K562 (cell line): ENCODE results near the gene POMT1. TPM values are rescaled to one million over a fixed set of nuclear protein-coding genes. Genes with fewer than 3 reads are reported as not detected.

ENCODE experiments used
- ATAC-seq: fragments of 200-7000 bp; cut with Tn5 transposase; 3 replicates; pipeline ENCODE4 v1.9.1; 2020; ENCODE audit warnings: moderate library complexity
- BruUV-seq: library from RNA; stranded (reverse); fragments of 400-500 nt; replicated peaks from 2 replicates; lab custom pipeline; 2021; lab: Mats Ljungman, UMichigan
- CTCF ChIA-PET: fragments of 300-600 bp; formaldehyde crosslinking; extraction: SDS; loops from one replicate; lab custom pipeline; 2021; ENCODE audit warnings: low intra/inter-chr PET ratio; lab: Yijun Ruan, JAX
- POLR2A ChIA-PET: fragments of 300-600, 350-650 bp; sonication (Branson Sonifier 250); formaldehyde crosslinking; extraction: SDS; loops from one replicate; lab custom pipeline; 2021; ENCODE audit warnings: antibody characterized with exemption, inconsistent platforms; lab: Yijun Ruan, JAX
- DNase-seq, 4 experiments: peaks; one replicate each; pipeline versions ENCODE4 v3.0.0 to v3.0.0-alpha.2; 2011 to 2018; ENCODE audit warnings: low spot score in 3 of 4, mixed read lengths in 3 of 4; ENCODE audit errors: extremely low read depth in 1 of 4
- FAIRE-seq: peaks from 2 replicates; lab custom pipeline; 2011; peaks lifted over from hg19 to GRCh38; lab: Jason Lieb, UNC
- H2AFZ ChIP-seq: 2 replicates; pipeline ENCODE4 v1.6.0; 2011; ENCODE audit warnings: low read depth, low read length, control low read depth, inconsistent platforms
- H3K27ac ChIP-seq: fragments of 200-600 bp; 3 replicates; pipeline ENCODE4 v1.8.0; 2011; ENCODE audit warnings: low read depth, mild to moderate bottlenecking, control low read depth, inconsistent platforms, low read length, moderate library complexity, mixed read lengths; ENCODE audit errors: extremely low read depth
- H3K27me3 ChIP-seq, 2 experiments: fragments of 300-600 bp in 1 of 2; 2 replicates in 1 of 2; 3 replicates in 1 of 2; pipeline versions ENCODE4 v1.6.0 to v1.8.0; 2011; ENCODE audit warnings: inconsistent platforms in 2 of 2, low read length in 2 of 2, mild to moderate bottlenecking in 1 of 2, mixed read lengths in 1 of 2, moderate library complexity in 1 of 2; ENCODE audit not compliant: control insufficient read depth in 2 of 2, insufficient read depth in 2 of 2
- H3K36me3 ChIP-seq: fragments of 300-600 bp; 3 replicates; pipeline ENCODE4 v1.8.0; 2011; ENCODE audit warnings: mild to moderate bottlenecking, low read length, inconsistent platforms; ENCODE audit not compliant: control insufficient read depth, insufficient read depth
- H3K4me1 ChIP-seq, 2 experiments: fragments of 200-600 bp in 1 of 2; replicated peaks in 1 of 2; 2 replicates in 1 of 2; 3 replicates in 1 of 2; pipeline versions ENCODE4 v1.5.1 to v1.8.0; 2011; ENCODE audit warnings: inconsistent platforms in 2 of 2, low read length in 2 of 2, mild to moderate bottlenecking in 1 of 2, mixed read lengths in 1 of 2, moderate library complexity in 1 of 2; ENCODE audit not compliant: control insufficient read depth in 2 of 2, insufficient read depth in 2 of 2
- H3K4me2 ChIP-seq: 2 replicates; pipeline ENCODE4 v1.6.1; 2011; ENCODE audit warnings: low read length, control low read depth, inconsistent platforms, mixed read lengths; ENCODE audit not compliant: insufficient read depth
- H3K4me3 ChIP-seq: fragments of 200-600 bp; sonication (generic), shearing (Covaris generic); 2 replicates; pipeline ENCODE4 v1.5.1; 2016; ENCODE audit warnings: control low read depth, inconsistent platforms
- H3K79me2 ChIP-seq: fragments of 200-600 bp; 3 replicates; pipeline ENCODE4 v1.8.0; 2011; ENCODE audit warnings: low read length, inconsistent platforms; ENCODE audit not compliant: control insufficient read depth, insufficient read depth
- H3K9ac ChIP-seq, 2 experiments: 2 replicates each; pipeline versions ENCODE4 v1.6.0 to v1.6.1; 2011; ENCODE audit warnings: low read depth in 2 of 2, low read length in 2 of 2, control low read depth in 1 of 2, inconsistent platforms in 1 of 2, mild to moderate bottlenecking in 1 of 2, mixed read lengths in 1 of 2; ENCODE audit not compliant: insufficient read depth in 1 of 2
- H3K9me1 ChIP-seq: one replicate; pipeline ENCODE4 v1.6.0; 2011; ENCODE audit warnings: inconsistent platforms, mild to moderate bottlenecking, low read length, moderate library complexity; ENCODE audit not compliant: control insufficient read depth, insufficient read depth
- H3K9me3 ChIP-seq: replicated peaks from 2 replicates; pipeline ENCODE4 v1.5.1; 2011; ENCODE audit warnings: low read depth, low read length, inconsistent platforms; ENCODE audit not compliant: control insufficient read depth, insufficient read depth
- H4K20me1 ChIP-seq: replicated peaks from 2 replicates; pipeline ENCODE4 v1.6.1; 2011; ENCODE audit warnings: low read length, inconsistent platforms, mixed read lengths; ENCODE audit not compliant: control insufficient read depth, insufficient read depth
- CAMTA2 ChIP-seq: fragments of 250-450 bp; sonication (Bioruptor Pico); conservative IDR thresholded peaks from 2 replicates; pipeline ENCODE4 v1.5.1; 2022
- EZH2 ChIP-seq: IDR thresholded peaks from 2 replicates; pipeline ENCODE4 v1.6.1; 2012; ENCODE audit warnings: low read depth, mild to moderate bottlenecking, inconsistent platforms, low read length, borderline replicate concordance
- LEF1 ChIP-seq: fragments of 450-650 bp; IDR thresholded peaks from 2 replicates; pipeline ENCODE4 v1.6.1; 2016; ENCODE audit warnings: mild to moderate bottlenecking
- NFXL1 ChIP-seq: fragments of 450-650 bp; formaldehyde crosslinking; IDR thresholded peaks from 2 replicates; pipeline ENCODE4 v1.4.0; 2021; ENCODE audit warnings: mild to moderate bottlenecking
- POU5F1 ChIP-seq: fragments of 150-350 bp; IDR thresholded peaks from 2 replicates; pipeline ENCODE4 v1.6.1; 2014; ENCODE audit warnings: borderline replicate concordance, low read length, low read depth, mild to moderate bottlenecking; ENCODE audit not compliant: partially characterized antibody
- PTRF ChIP-seq: fragments of 450-650 bp; IDR thresholded peaks from 2 replicates; pipeline ENCODE4 v1.6.1; 2016; ENCODE audit warnings: mild to moderate bottlenecking, missing genetic modification characterization, missing compliant biosample characterization
- RFX7 ChIP-seq: fragments of 250-450 bp; sonication (Bioruptor Pico); IDR thresholded peaks from 2 replicates; pipeline ENCODE4 v1.5.1; 2021; ENCODE audit warnings: mild to moderate bottlenecking
- SP1 ChIP-seq: sonication (generic); formaldehyde crosslinking; IDR thresholded peaks from 2 replicates; pipeline ENCODE4 v1.8.1; 2022; ENCODE audit warnings: mild to moderate bottlenecking, missing genetic modification reagents
- SRSF7 ChIP-seq: fragments of 200-400 bp; formaldehyde crosslinking; optimal IDR thresholded peaks from 2 replicates; pipeline ENCODE3; 2017; ENCODE audit warnings: mild to moderate bottlenecking, low read depth, low read length
- ZBTB49 ChIP-seq: sonication (generic); formaldehyde crosslinking; IDR thresholded peaks from 2 replicates; pipeline ENCODE4 v1.8.0; 2022; ENCODE audit warnings: missing genetic modification reagents, mild to moderate bottlenecking, borderline replicate concordance
- ZNF146 ChIP-seq: IDR thresholded peaks from one replicate; pipeline ENCODE4 v1.6.1; 2018; ENCODE audit warnings: missing compliant biosample characterization; ENCODE audit not compliant: unreplicated experiment
- ZNF280B ChIP-seq: fragments of 250-450 bp; sonication (Bioruptor Pico); IDR thresholded peaks from 2 replicates; pipeline ENCODE4 v1.5.1; 2021; ENCODE audit warnings: mild to moderate bottlenecking
- ZNF354B ChIP-seq: fragments of 250-450 bp; sonication (Bioruptor Pico); IDR thresholded peaks from 2 replicates; pipeline ENCODE4 v1.4.0; 2020
- WGBS: fragments of 100-300 bp; shearing (Covaris generic); methylation state at CpG from one replicate; pipeline ENCODE4 v1.1.6; 2016; ENCODE audit warnings: low coverage, mixed read lengths; ENCODE audit not compliant: insufficient coverage; ENCODE audit errors: missing lambda C conversion rate; 5-methylcytosine and 5-hydroxymethylcytosine counted together
- in situ Hi-C: fragments of 300-500 bp; cut with MboI; formaldehyde crosslinking; loops from 4 replicates; pipeline ENCODE4 v1.15.0; 2018; ENCODE audit warnings: inconsistent platforms, mixed read lengths
- intact Hi-C: fragments of 100-400 bp; cut with micrococcal nuclease; formaldehyde crosslinking; loops from 2 replicates; pipeline ENCODE4 v1.14.2; 2022
- polyA plus RNA-seq, 8 experiments: library from polyadenylated mRNA; depleted of rRNA in 4 of 8; stranded (reverse) in 5 of 8; unstranded in 3 of 8; fragments of >200 nt; fragmentation: Nextera tagmentation in 2 of 8; fragmentation: Illumina TruSeq in 1 of 8; extraction: Ambion mirVana in 2 of 8; extraction: Trizol in 1 of 8; gene quantifications; 2 replicates each; pipeline versions ENCODE4 v1.2.1 to v1.2.3, GENCODE V29; 2011 to 2014; ENCODE audit warnings: inconsistent platforms in 1 of 8, missing spikeins in 1 of 8
- total RNA-seq, 7 experiments: library from RNA; depleted of rRNA in 6 of 7; stranded (reverse); fragments of >200 nt in 6 of 7; fragmentation: Illumina TruSeq in 2 of 7; extraction: Trizol in 2 of 7; gene quantifications; 2 replicates each; pipeline versions ENCODE4 v1.2.1 to v1.2.3, GENCODE V29; 2011 to 2021; ENCODE audit warnings: low replicate concordance in 1 of 7
- TF ChIP-seq, protein P1 (sequence below): fragments of 250-450 bp; sonication (Bioruptor Pico); IDR thresholded peaks from 2 replicates; pipeline ENCODE4 v1.8.0; 2021; ENCODE audit warnings: moderate library complexity, mild to moderate bottlenecking, inconsistent platforms
- TF ChIP-seq, protein P2 (sequence below), 3 experiments: fragments of 200-800 bp in 1 of 3; fragments of 250-450 bp in 1 of 3; fragments of 450-650 bp in 1 of 3; sonication (Bioruptor Pico) in 1 of 3; sonication (Bioruptor generic) in 1 of 3; formaldehyde crosslinking in 1 of 3; IDR thresholded peaks; 2 replicates each; pipeline versions ENCODE4 v1.6.1 to v1.8.0; 2016 to 2022; ENCODE audit warnings: mild to moderate bottlenecking in 2 of 3, missing genetic modification characterization in 2 of 3, missing compliant biosample characterization in 1 of 3, moderate library complexity in 1 of 3

POMT1 gene
- total and polyA plus RNA-seq, 9 of the 15 experiments (the other 6 are each of a cell fraction or from before 2014, with no cell fraction given), result 1.8 to 23.5 (median 14.6) TPM

DNA sequence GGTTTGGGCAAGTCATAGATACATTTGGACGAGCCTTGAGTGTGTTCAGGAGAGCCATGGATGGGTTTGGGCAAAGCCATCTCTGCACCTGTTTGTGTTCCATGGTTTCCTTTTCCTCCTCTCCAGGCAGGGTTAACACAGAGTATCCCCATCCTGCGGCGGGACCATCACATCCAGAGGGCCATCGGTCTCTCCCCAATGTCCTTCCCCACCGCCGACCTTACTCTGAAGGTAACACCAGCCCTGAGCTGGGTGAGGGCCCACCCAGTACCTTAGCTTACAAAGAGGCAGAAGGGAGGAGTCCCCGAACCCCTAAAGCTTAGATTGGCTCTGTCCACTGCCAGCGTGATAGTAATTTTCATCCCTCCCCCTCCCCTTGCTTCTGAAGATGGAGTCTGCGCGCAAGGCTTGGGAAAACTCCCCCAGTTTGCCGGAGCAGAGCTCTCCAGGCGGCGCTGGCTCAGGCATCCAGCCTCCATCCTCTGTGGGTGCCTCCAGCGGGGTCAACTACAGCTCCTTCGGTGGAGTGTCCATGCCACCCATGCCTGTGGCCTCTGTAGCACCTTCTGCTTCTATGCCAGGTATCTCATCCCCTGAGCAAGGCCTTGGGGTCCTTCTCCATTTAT, 18.0 kb upstream of the POMT1 start:
- intact Hi-C loops (no loop called here), in situ Hi-C loops (no loop called here)
- Histone ChIP-seq H3K27me3 (no peaks in the 10 kb centered on the region), H3K27ac (no peak overlapping the region), H3K9me3 (no peaks in the 10 kb centered on the region), H3K4me1 (no peaks in the 10 kb centered on the region), H3K36me3 (peaks cover 95% of the 10 kb centered on the region), H3K4me2 (no peak overlapping the region), H3K79me2 (no peaks in the 10 kb centered on the region), H3K4me3 (no peak overlapping the region), H3K9ac (no peak overlapping the region), H4K20me1 (peaks cover 8% of the 10 kb centered on the region), H3K9me1 (peaks cover 4% of the 10 kb centered on the region), H2AFZ (no peak overlapping the region)
- WGBS, result 97% methylated on average over 14 of the region's 15 CpGs
- TF ChIP-seq, protein P1, sequence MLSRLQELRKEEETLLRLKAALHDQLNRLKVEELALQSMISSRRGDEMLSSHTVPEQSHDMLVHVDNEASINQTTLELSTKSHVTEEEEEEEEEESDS, result no peak
- no peak for TF ChIP-seq SP1 (CRISPR knock-in tag)
- no peak for TF ChIP-seq ZBTB49 (CRISPR knock-in tag)
- no peak for TF ChIP-seq PTRF (tag)
- TF ChIP-seq NFXL1 (CRISPR knock-in tag), result no peak
- TF ChIP-seq CAMTA2 (CRISPR knock-in tag), result no peak
- no peak for TF ChIP-seq SRSF7
- no peak for TF ChIP-seq ZNF280B (CRISPR knock-in tag)
- TF ChIP-seq RFX7 (CRISPR knock-in tag), result no peak
- TF ChIP-seq, protein P2, sequence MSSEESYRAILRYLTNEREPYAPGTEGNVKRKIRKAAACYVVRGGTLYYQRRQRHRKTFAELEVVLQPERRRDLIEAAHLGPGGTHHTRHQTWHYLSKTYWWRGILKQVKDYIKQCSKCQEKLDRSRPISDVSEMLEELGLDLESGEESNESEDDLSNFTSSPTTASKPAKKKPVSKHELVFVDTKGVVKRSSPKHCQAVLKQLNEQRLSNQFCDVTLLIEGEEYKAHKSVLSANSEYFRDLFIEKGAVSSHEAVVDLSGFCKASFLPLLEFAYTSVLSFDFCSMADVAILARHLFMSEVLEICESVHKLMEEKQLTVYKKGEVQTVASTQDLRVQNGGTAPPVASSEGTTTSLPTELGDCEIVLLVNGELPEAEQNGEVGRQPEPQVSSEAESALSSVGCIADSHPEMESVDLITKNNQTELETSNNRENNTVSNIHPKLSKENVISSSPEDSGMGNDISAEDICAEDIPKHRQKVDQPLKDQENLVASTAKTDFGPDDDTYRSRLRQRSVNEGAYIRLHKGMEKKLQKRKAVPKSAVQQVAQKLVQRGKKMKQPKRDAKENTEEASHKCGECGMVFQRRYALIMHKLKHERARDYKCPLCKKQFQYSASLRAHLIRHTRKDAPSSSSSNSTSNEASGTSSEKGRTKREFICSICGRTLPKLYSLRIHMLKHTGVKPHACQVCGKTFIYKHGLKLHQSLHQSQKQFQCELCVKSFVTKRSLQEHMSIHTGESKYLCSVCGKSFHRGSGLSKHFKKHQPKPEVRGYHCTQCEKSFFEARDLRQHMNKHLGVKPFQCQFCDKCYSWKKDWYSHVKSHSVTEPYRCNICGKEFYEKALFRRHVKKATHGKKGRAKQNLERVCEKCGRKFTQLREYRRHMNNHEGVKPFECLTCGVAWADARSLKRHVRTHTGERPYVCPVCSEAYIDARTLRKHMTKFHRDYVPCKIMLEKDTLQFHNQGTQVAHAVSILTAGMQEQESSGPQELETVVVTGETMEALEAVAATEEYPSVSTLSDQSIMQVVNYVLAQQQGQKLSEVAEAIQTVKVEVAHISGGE (CRISPR knock-in tag; IDR thresholded peaks at IDR 0.05), result no peak
- no peak for TF ChIP-seq ZNF146 (CRISPR knock-in tag)
- no peak for TF ChIP-seq POU5F1
- no peak for TF ChIP-seq EZH2
- TF ChIP-seq ZNF354B (CRISPR knock-in tag), result no peak
- TF ChIP-seq LEF1, result no peak
- DNase-seq (no peak), ATAC-seq (no peak), FAIRE-seq (no peak)
- no TSS peak for BruUV-seq
- CTCF ChIA-PET, result interaction anchor here (0.5 kb wide), 1 partner anchor 263 kb away, joined by 3 read pairs; no protein-coding TSS in a partner anchor
- POLR2A ChIA-PET, result interaction anchor here (0.6 to 1.2 kb wide), 3 partner anchors 15 to 790 kb away, joined by 3 to 4 read pairs (median 4); no protein-coding TSS in a partner anchor
